Neural cell (in vitro differentiated cells): ENCODE data around the gene PSMD4. TPM values are rescaled to one million over a fixed set of nuclear protein-coding genes. Genes with fewer than 3 reads are reported as not detected.

Experiments
- H2AFZ ChIP-seq: fragments of 200-600, 300-800 bp; sonication (generic), shearing (Covaris generic); 2 replicates; pipeline ENCODE4 v1.6.0; 2014; ENCODE audit warnings: low read depth, mild to moderate bottlenecking, antibody characterized with exemption, low read length, moderate library complexity
- H3F3A ChIP-seq: fragments of 200-600 bp; shearing (Covaris generic); 2 replicates; pipeline ENCODE4 v1.6.1; 2016; ENCODE audit warnings: mild to moderate bottlenecking, moderate library complexity, mixed read lengths, antibody characterized with exemption, low read length; ENCODE audit not compliant: insufficient read depth, poor library complexity, severe bottlenecking
- H3K27ac ChIP-seq: fragments of 200-600, 300-800 bp; sonication (generic), shearing (Covaris generic); 2 replicates; pipeline ENCODE4 v1.5.1; 2014; ENCODE audit warnings: mild to moderate bottlenecking, low read length, moderate library complexity
- H3K27me3 ChIP-seq: fragments of 300-800, 200-600 bp; sonication (generic), shearing (Covaris generic); 2 replicates; pipeline ENCODE4 v1.6.0; 2014; ENCODE audit warnings: mild to moderate bottlenecking, low read depth, low read length, moderate library complexity; ENCODE audit not compliant: insufficient read depth
- H3K36me3 ChIP-seq: fragments of 300-800, 200-600 bp; sonication (generic), shearing (Covaris generic); 2 replicates; pipeline ENCODE4 v1.5.1; 2014; ENCODE audit warnings: mild to moderate bottlenecking, antibody characterized with exemption, low read length, moderate library complexity; ENCODE audit not compliant: insufficient read depth
- H3K4me2 ChIP-seq: fragments of 300-800, 200-600 bp; sonication (generic), shearing (Covaris generic); 2 replicates; pipeline ENCODE4 v1.6.0; 2014; ENCODE audit warnings: mild to moderate bottlenecking, low read length
- H3K4me3 ChIP-seq: fragments of 300-800, 200-600 bp; sonication (generic), shearing (Covaris generic); 2 replicates; pipeline ENCODE4 v1.5.1; 2014; ENCODE audit warnings: mild to moderate bottlenecking, low read length, moderate library complexity
- H3K79me2 ChIP-seq: fragments of 200-600 bp; shearing (Covaris generic); replicated peaks from 2 replicates; pipeline ENCODE4 v1.6.0; 2014; ENCODE audit warnings: mild to moderate bottlenecking, low read length, moderate library complexity; ENCODE audit not compliant: insufficient read depth
- H3K9ac ChIP-seq: fragments of 300-800, 200-600 bp; sonication (generic), shearing (Covaris generic); 2 replicates; pipeline ENCODE4 v1.6.1; 2016; ENCODE audit warnings: mild to moderate bottlenecking, low read length, mixed read lengths
- H3K9me2 ChIP-seq: fragments of 200-600 bp; shearing (Covaris generic); 2 replicates; pipeline ENCODE4 v1.6.1; 2016; ENCODE audit warnings: mild to moderate bottlenecking, low read length, mixed read lengths; ENCODE audit not compliant: insufficient read depth
- H3K9me3 ChIP-seq: fragments of 200-600, 300-800 bp; sonication (generic), shearing (Covaris generic); 2 replicates; pipeline ENCODE4 v1.6.1; 2016; ENCODE audit warnings: mild to moderate bottlenecking, mixed run types, low read length, moderate library complexity, mixed read lengths
- H4K20me1 ChIP-seq: fragments of 200-600 bp; shearing (Covaris generic); 2 replicates; pipeline ENCODE4 v1.6.1; 2016; ENCODE audit warnings: mild to moderate bottlenecking, mixed run types; ENCODE audit not compliant: insufficient read depth
- EP300 ChIP-seq: fragments of 450-650 bp; conservative IDR thresholded peaks from 2 replicates; pipeline ENCODE4 v1.6.1; 2014; ENCODE audit warnings: antibody characterized with exemption, mild to moderate bottlenecking, moderate library complexity; ENCODE audit not compliant: poor library complexity, severe bottlenecking
- EZH2 ChIP-seq: fragments of 200-600, 300-800 bp; shearing (Covaris generic), sonication (generic); IDR thresholded peaks from 2 replicates; pipeline ENCODE4 v1.6.1; 2014; ENCODE audit warnings: antibody characterized with exemption, low read length, borderline replicate concordance, mild to moderate bottlenecking; ENCODE audit not compliant: insufficient read depth, poor library complexity, severe bottlenecking
- MXI1 ChIP-seq: fragments of 450-650 bp; conservative IDR thresholded peaks from 2 replicates; pipeline ENCODE4 v1.6.1; 2014; ENCODE audit warnings: antibody characterized with exemption, mild to moderate bottlenecking; ENCODE audit not compliant: poor library complexity, severe bottlenecking
- POLR2AphosphoS5 ChIP-seq: IDR thresholded peaks from 2 replicates; pipeline ENCODE4 v1.6.1; 2012
- RAD21 ChIP-seq: fragments of 450-650 bp; conservative IDR thresholded peaks from 2 replicates; pipeline ENCODE4 v1.6.1; 2014; ENCODE audit warnings: antibody characterized with exemption, mild to moderate bottlenecking, moderate library complexity
- SMC3 ChIP-seq: fragments of 450-650 bp; conservative IDR thresholded peaks from 2 replicates; pipeline ENCODE4 v1.6.1; 2014; ENCODE audit warnings: antibody characterized with exemption, mild to moderate bottlenecking, moderate library complexity; ENCODE audit not compliant: poor library complexity
- TAF1 ChIP-seq: IDR thresholded peaks from 2 replicates; pipeline ENCODE4 v1.6.1; 2012; ENCODE audit warnings: low read depth
- polyA plus RNA-seq: library from polyadenylated mRNA; depleted of rRNA; stranded (reverse); fragments of >200 nt; gene quantifications from 2 replicates; pipeline ENCODE4 v1.2.3, GENCODE V29; 2014
- TF ChIP-seq, protein P1 (sequence below): fragments of 450-650 bp; IDR thresholded peaks from 2 replicates; pipeline ENCODE4 v1.5.1; 2014; ENCODE audit warnings: antibody characterized with exemption, mild to moderate bottlenecking, moderate library complexity; ENCODE audit not compliant: poor library complexity, severe bottlenecking
- TF ChIP-seq, protein P2 (sequence below): IDR thresholded peaks from 2 replicates; pipeline ENCODE4 v1.6.1; 2012; ENCODE audit warnings: borderline replicate concordance

PSMD4 gene
- polyA plus RNA-seq, 1 donor from 2014 or later, result 341 TPM

DNA sequence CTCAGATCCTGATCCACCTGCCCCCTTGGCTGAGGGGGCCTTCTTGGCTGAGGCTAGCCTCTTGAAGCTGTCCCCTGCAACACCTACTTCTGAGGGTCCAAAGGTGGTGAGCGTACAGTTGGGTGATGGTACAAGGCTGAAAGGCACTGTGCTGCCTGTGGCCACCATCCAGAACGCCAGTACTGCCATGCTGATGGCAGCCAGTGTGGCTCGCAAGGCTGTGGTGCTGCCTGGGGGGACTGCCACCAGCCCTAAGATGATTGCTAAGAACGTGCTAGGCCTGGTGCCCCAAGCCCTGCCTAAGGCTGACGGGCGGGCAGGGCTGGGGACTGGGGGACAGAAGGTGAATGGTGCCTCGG, 32.8 kb downstream of the PSMD4 start:
- H2AFZ ChIP-seq, result no peak overlapping the region
- no peak overlapping the region for H3K4me3 ChIP-seq
- H3K9me2 ChIP-seq, result no peaks in the 10 kb centered on the region
- H3K9ac ChIP-seq, result no peak overlapping the region
- H3K36me3 ChIP-seq, result peaks cover 11% of the 10 kb centered on the region
- H3K4me2 ChIP-seq, result no peak overlapping the region
- no peaks in the 10 kb centered on the region for H4K20me1 ChIP-seq
- H3K27ac ChIP-seq, result no peak overlapping the region
- TF ChIP-seq SMC3, result no peak
- TF ChIP-seq POLR2AphosphoS5, result no peak
- TF ChIP-seq, protein P1, sequence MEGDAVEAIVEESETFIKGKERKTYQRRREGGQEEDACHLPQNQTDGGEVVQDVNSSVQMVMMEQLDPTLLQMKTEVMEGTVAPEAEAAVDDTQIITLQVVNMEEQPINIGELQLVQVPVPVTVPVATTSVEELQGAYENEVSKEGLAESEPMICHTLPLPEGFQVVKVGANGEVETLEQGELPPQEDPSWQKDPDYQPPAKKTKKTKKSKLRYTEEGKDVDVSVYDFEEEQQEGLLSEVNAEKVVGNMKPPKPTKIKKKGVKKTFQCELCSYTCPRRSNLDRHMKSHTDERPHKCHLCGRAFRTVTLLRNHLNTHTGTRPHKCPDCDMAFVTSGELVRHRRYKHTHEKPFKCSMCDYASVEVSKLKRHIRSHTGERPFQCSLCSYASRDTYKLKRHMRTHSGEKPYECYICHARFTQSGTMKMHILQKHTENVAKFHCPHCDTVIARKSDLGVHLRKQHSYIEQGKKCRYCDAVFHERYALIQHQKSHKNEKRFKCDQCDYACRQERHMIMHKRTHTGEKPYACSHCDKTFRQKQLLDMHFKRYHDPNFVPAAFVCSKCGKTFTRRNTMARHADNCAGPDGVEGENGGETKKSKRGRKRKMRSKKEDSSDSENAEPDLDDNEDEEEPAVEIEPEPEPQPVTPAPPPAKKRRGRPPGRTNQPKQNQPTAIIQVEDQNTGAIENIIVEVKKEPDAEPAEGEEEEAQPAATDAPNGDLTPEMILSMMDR, result no peak
- TF ChIP-seq, protein P2, sequence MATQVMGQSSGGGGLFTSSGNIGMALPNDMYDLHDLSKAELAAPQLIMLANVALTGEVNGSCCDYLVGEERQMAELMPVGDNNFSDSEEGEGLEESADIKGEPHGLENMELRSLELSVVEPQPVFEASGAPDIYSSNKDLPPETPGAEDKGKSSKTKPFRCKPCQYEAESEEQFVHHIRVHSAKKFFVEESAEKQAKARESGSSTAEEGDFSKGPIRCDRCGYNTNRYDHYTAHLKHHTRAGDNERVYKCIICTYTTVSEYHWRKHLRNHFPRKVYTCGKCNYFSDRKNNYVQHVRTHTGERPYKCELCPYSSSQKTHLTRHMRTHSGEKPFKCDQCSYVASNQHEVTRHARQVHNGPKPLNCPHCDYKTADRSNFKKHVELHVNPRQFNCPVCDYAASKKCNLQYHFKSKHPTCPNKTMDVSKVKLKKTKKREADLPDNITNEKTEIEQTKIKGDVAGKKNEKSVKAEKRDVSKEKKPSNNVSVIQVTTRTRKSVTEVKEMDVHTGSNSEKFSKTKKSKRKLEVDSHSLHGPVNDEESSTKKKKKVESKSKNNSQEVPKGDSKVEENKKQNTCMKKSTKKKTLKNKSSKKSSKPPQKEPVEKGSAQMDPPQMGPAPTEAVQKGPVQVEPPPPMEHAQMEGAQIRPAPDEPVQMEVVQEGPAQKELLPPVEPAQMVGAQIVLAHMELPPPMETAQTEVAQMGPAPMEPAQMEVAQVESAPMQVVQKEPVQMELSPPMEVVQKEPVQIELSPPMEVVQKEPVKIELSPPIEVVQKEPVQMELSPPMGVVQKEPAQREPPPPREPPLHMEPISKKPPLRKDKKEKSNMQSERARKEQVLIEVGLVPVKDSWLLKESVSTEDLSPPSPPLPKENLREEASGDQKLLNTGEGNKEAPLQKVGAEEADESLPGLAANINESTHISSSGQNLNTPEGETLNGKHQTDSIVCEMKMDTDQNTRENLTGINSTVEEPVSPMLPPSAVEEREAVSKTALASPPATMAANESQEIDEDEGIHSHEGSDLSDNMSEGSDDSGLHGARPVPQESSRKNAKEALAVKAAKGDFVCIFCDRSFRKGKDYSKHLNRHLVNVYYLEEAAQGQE, result no peak
- TF ChIP-seq TAF1, result no peak
- no peak for TF ChIP-seq EP300
- TF ChIP-seq MXI1, result no peak
- TF ChIP-seq RAD21, result no peak
- no peak for TF ChIP-seq EZH2
- H3F3A ChIP-seq, result no peaks in the 10 kb centered on the region
- no peaks in the 10 kb centered on the region for H3K27me3 ChIP-seq
- H3K79me2 ChIP-seq, result peaks cover 12% of the 10 kb centered on the region
- H3K9me3 ChIP-seq, result no peaks in the 10 kb centered on the region

DNA sequence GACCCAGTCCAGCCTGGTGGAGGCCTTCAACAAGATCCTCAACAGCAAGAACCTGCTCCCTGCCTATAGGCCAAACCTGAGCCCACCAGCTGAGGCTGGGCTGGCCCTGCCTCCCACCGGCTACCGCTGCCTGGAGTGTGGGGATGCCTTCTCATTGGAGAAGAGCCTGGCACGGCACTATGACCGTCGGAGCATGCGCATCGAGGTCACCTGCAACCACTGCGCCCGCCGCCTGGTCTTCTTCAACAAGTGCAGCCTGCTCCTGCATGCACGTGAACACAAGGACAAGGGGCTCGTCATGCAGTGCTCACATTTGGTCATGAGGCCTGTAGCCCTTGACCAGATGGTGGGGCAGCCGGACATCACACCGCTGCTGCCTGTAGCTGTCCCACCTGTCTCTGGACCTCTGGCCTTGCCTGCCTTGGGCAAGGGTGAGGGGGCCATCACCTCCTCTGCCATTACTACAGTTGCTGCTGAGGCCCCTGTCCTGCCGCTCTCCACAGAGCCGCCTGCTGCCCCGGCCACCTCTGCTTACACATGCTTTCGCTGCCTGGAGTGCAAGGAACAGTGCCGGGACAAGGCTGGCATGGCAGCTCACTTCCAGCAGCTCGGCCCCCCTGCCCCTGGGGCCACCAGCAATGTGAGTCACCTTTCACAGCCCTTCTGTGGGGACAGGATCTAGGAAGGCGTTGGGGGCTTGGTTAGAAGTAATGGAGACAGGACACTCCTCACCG, 33.4 kb downstream of the PSMD4 start:
- H4K20me1 ChIP-seq, result no peaks in the 10 kb centered on the region

More for the DNA sequence above, 33.4 kb downstream of the PSMD4 start:
- H3K9me2 ChIP-seq, result no peaks in the 10 kb centered on the region
- H3K4me2 ChIP-seq, result no peak overlapping the region
- no peak overlapping the region for H3K27ac ChIP-seq
- no peak overlapping the region for H2AFZ ChIP-seq
- no peaks in the 10 kb centered on the region for H3K9me3 ChIP-seq
- H3K36me3 ChIP-seq, result peaks cover 11% of the 10 kb centered on the region
- peaks cover 6% of the 10 kb centered on the region for H3K79me2 ChIP-seq
- TF ChIP-seq EP300 (no peak), TAF1 (no peak), POLR2AphosphoS5 (no peak), MXI1 (no peak), RAD21 (no peak), SMC3 (no peak), EZH2 (no peak)
- TF ChIP-seq, protein P1, result no peak
- TF ChIP-seq, protein P2, result no peak
- no peak overlapping the region for H3K4me3 ChIP-seq
- no peaks in the 10 kb centered on the region for H3K27me3 ChIP-seq
- no peaks in the 10 kb centered on the region for H3F3A ChIP-seq
- no peak overlapping the region for H3K9ac ChIP-seq
